Thoracic aorta (tissue), 2 donors: Measurements from ENCODE around the gene PAQR3. TPM values are rescaled to one million over a fixed set of nuclear protein-coding genes. Genes with fewer than 3 reads are reported as not detected.
"Not testable (repeated sequence)": the region's sequence is repeated elsewhere in the genome, so short reads cannot be mapped to it uniquely, and the experiment has no call there.

Source experiments
- ATAC-seq: fragments of 150-250 bp; one replicate; pipeline ENCODE4 v1.8.0; 2017; ENCODE audit warnings: low read depth; ENCODE audit not compliant: insufficient number of reproducible peaks, low FRiP score
- DNase-seq: peaks from one replicate; pipeline ENCODE4 v3.0.0-alpha.2; 2020; ENCODE audit warnings: low spot score
- H3K27ac ChIP-seq, 2 donors: fragments of 200-600 bp; sonication (generic); 1 replicate in 1 of 2; 2 replicates in 1 of 2; pipeline ENCODE4 v1.5.1; 2016; ENCODE audit warnings: mild to moderate bottlenecking in 2 of 2, moderate library complexity in 2 of 2
- H3K27me3 ChIP-seq: fragments of 200-600 bp; sonication (generic); replicated peaks from 2 replicates; pipeline ENCODE4 v1.6.0; 2016; ENCODE audit warnings: mild to moderate bottlenecking; ENCODE audit not compliant: insufficient read depth
- H3K36me3 ChIP-seq: fragments of 200-600 bp; sonication (generic); one replicate; pipeline ENCODE4 v1.5.1; 2016
- H3K4me1 ChIP-seq, 2 donors: fragments of 200-600 bp; sonication (generic); 1 replicate in 1 of 2; 2 replicates in 1 of 2; pipeline versions ENCODE4 v1.5.1 to v1.6.0; 2016; ENCODE audit warnings: low read depth in 2 of 2, mild to moderate bottlenecking in 1 of 2; ENCODE audit not compliant: control insufficient read depth in 1 of 2
- H3K4me3 ChIP-seq: fragments of 200-600 bp; sonication (generic); 2 replicates; pipeline ENCODE4 v1.5.1; 2016; ENCODE audit warnings: mild to moderate bottlenecking
- H3K9me3 ChIP-seq: fragments of 200-600 bp; sonication (generic); 2 replicates; pipeline ENCODE4 v1.5.1; 2016
- total RNA-seq, 2 donors: library from RNA; depleted of rRNA; stranded (reverse); fragments of >200 nt; gene quantifications; one replicate each; pipeline versions ENCODE4 v1.1.0 to v1.2.3, GENCODE V29; 2016
- TF ChIP-seq, protein P1 (sequence below): fragments of 200-600 bp; sonication (generic); IDR thresholded peaks from one replicate; pipeline ENCODE4 v1.5.1; 2019; ENCODE audit warnings: antibody characterized with exemption

PAQR3 gene
- total RNA-seq, 2 donors from 2014 or later, result 9.1 to 22.6 TPM

DNA sequence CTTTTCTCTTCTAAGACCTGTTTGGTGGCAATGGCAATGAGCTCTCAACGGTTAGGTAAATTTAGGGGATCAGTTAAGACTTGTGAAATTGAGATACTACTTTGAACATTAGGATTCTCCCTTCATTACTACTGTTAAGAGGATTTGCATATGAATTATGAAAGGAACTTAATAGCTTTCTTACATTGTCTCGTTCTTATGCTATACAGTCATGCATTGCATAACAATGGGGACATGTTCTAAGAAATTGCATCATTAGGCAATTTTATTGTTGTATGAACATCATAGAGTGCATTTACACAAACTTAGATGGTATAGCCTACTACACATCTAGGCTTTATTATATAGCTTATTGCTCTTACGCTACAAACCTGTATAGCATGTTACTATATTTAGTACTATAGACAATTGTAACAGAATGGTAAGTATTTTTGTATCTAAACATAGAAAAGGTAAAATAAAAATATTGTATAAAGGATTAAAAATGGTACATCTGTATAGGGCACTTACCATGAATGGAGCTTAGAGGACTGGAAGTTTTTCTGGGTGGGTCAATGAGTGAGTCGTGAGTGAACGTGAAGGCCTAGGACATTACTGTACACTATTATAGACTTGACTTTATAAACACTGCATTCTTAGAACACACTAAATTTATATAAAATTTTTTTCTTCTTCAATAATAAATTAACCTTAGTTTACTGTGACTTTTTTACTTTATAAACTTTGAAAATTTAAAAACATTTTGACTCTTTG lies 62.5 kb downstream of the PAQR3 start:
- H3K27me3 ChIP-seq, result no peaks in the 10 kb centered on the region
- no peaks in the 10 kb centered on the region for H3K9me3 ChIP-seq
- H3K27ac ChIP-seq, result no peak overlapping the region
- ATAC-seq (no peak), DNase-seq (no peak)
- no peaks in the 10 kb centered on the region for H3K4me1 ChIP-seq
- TF ChIP-seq, protein P1, sequence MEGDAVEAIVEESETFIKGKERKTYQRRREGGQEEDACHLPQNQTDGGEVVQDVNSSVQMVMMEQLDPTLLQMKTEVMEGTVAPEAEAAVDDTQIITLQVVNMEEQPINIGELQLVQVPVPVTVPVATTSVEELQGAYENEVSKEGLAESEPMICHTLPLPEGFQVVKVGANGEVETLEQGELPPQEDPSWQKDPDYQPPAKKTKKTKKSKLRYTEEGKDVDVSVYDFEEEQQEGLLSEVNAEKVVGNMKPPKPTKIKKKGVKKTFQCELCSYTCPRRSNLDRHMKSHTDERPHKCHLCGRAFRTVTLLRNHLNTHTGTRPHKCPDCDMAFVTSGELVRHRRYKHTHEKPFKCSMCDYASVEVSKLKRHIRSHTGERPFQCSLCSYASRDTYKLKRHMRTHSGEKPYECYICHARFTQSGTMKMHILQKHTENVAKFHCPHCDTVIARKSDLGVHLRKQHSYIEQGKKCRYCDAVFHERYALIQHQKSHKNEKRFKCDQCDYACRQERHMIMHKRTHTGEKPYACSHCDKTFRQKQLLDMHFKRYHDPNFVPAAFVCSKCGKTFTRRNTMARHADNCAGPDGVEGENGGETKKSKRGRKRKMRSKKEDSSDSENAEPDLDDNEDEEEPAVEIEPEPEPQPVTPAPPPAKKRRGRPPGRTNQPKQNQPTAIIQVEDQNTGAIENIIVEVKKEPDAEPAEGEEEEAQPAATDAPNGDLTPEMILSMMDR, result no peak
- no peak overlapping the region for H3K4me3 ChIP-seq
- peaks cover 11% of the 10 kb centered on the region for H3K36me3 ChIP-seq

DNA sequence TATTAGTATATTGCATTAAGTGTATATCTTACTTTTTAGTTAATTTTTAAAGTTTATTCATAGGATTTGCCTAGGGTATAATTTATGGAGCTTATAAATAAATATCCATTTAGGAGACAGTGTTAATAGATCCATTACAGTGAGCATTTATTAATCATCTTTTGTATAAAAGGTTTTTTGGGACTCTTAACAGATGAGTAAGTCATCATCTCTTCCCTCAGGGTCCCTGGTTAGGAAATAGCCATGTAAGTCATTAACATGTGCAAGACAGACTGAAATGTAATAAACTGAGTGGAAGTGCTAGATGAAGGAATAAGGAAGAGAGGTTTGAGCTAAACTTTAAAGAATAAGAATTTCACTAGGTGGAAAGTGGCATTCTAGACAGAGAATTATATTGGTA lies 69.2 kb downstream of the PAQR3 start:
- no peak overlapping the region for H3K4me3 ChIP-seq
- H3K4me1 ChIP-seq, result no peaks in the 10 kb centered on the region
- H3K36me3 ChIP-seq, result peaks cover 14% of the 10 kb centered on the region
- H3K9me3 ChIP-seq, result no peaks in the 10 kb centered on the region
- H3K27ac ChIP-seq, result no peak overlapping the region
- no peak for ATAC-seq
- TF ChIP-seq, protein P1, result no peak
- H3K27me3 ChIP-seq, result no peaks in the 10 kb centered on the region
- no peak for DNase-seq

DNA sequence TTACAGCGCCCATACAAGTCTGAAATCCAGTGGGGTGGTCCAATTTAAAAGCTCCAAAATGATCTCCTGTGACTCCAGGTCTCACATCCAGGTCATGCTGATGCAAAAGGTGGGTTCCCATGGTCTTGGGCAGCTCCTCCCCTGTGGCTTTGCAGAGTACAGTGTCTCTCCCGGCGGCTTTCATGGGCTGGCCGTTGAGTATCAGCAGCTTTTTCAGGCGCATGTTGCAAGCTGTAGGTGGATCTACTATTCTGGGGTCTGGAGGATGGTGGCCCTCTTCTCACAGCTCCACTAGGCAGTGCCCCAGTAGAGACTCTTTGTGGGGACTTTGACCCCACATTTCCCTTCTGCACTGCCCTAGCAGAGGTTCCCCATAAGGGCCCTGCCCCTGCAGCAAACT lies 70.5 kb downstream of the PAQR3 start:
- not testable (repeated sequence) for H3K4me3 ChIP-seq, DNase-seq, H3K9me3 ChIP-seq, H3K27me3 ChIP-seq, H3K27ac ChIP-seq, H3K4me1 ChIP-seq, ATAC-seq
- H3K36me3 ChIP-seq, result peaks cover 12% of the 10 kb centered on the region

DNA sequence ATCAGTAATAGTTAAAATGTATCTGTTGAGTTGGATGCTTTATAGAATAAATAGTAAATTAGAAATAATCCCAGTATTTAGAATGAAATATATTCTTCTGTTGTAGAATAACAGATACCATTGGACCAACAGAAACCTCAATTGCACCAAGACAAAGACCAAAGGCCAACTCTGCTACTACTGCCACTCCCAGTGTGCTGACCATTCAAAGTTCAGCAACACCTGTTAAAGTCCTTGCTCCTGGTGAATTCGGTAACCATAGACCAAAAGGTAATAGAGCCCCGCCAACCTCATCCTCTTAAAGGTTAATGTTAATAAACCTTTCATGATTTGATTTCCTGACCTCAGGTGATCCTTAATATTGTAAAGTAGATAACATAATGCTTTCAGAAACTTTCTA lies 73.8 kb downstream of the PAQR3 start:
- ATAC-seq (no peak), DNase-seq (no peak)
- peaks cover 2% of the 10 kb centered on the region for H3K36me3 ChIP-seq
- no peaks in the 10 kb centered on the region for H3K4me1 ChIP-seq
- H3K9me3 ChIP-seq, result no peaks in the 10 kb centered on the region
- H3K27ac ChIP-seq, result no peak overlapping the region
- no peaks in the 10 kb centered on the region for H3K27me3 ChIP-seq
- H3K4me3 ChIP-seq, result no peak overlapping the region
- TF ChIP-seq, protein P1, result no peak

DNA sequence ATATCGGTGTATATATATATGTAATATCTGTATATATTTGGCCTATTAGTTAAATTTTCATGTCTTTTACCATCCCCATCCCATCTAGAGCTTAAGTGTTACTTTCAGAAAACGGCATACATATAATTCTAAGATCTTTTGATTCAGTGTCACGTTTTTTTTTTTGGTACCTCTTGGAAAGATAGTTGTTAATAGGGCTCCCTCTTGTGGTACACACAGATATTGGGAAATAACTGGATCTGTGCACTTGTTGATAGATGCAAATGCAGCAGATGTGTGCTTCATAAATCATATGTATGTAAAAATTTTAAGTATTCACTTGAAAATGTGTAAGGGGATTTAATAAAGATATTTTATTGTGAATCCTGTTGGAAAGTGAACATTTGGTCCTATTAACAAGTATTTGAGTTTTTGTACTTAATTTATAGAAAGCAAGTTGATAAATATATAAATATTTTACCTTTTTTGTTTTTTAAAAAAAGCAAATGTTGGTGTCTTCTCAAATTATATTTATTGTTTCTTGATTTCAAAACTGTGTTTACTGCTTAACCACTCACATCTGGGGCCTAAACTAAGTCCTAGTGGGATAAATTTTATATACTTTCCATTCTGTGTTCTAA lies 74.7 kb downstream of the PAQR3 start:
- Histone ChIP-seq H3K9me3 (no peaks in the 10 kb centered on the region), H3K36me3 (peaks cover 2% of the 10 kb centered on the region), H3K27ac (no peak overlapping the region), H3K4me3 (no peak overlapping the region), H3K27me3 (no peaks in the 10 kb centered on the region), H3K4me1 (no peaks in the 10 kb centered on the region)
- ATAC-seq (peak; percentile 36), DNase-seq (no peak)
- TF ChIP-seq, protein P1, result peak; percentile 84
